Measurements from ENCODE around the gene EML6. TPM values are rescaled to one million over a fixed set of nuclear protein-coding genes. Genes with fewer than 3 reads are reported as not detected.
A peak's percentile ranks its signal among the peaks of the same experiment; 100 is the strongest.

The EML6 gene
- total RNA-seq, 1 donor from 2014 or later: 0.39 TPM

GRCh38 chr2:54940723-54941122, 217.3 kb downstream of the EML6 start:
- H3K36me3 Mint-ChIP-seq: no peaks in the 10 kb centered on the region
- H3K4me3 Mint-ChIP-seq: no peak overlapping the region
- Histone ChIP-seq H3K4me2 (no peak overlapping the region), H4K20me1 (ENCODE audit: low read depth) (no peaks in the 10 kb centered on the region), H3F3A (ENCODE audit: low read depth) (no peaks in the 10 kb centered on the region), H3K27ac (no peak overlapping the region), H3K27me3 (no peaks in the 10 kb centered on the region), H2AFZ (replicated peaks) (no peak overlapping the region), H3K9ac (no peak overlapping the region), H3K4me1 (peaks cover 12% of the 10 kb centered on the region), H3K79me2 (ENCODE audit: low read depth) (no peaks in the 10 kb centered on the region), H3K36me3 (no peaks in the 10 kb centered on the region), H3K4me3 (no peak overlapping the region), H3K9me3 (ENCODE audit: low read depth) (no peaks in the 10 kb centered on the region)
- peaks cover 2% of the 10 kb centered on the region for H3K27me3 Mint-ChIP-seq (ENCODE audit: insufficient read depth, low read depth)
- peaks cover 7% of the 10 kb centered on the region for H3K4me1 Mint-ChIP-seq
- H3K27ac Mint-ChIP-seq: no peak overlapping the region
- peaks cover 3% of the 10 kb centered on the region for H3K9me3 Mint-ChIP-seq
- no peak for DNase-seq (ENCODE audit: low spot score)
- no peak for TF ChIP-seq EZH2 (IDR thresholded peaks at IDR 0.05)
- TF ChIP-seq CTCF (IDR thresholded peaks at IDR 0.05): no peak
- no peak for TF ChIP-seq EZH2phosphoT487 (IDR thresholded peaks at IDR 0.05)

GRCh38 chr2:54941248-54941984, 218.0 kb downstream of the EML6 start:
- Histone ChIP-seq H3K27me3 (no peaks in the 10 kb centered on the region), H3K36me3 (no peaks in the 10 kb centered on the region), H3K4me2 (peak overlapping the region; percentile 7), H3K27ac (no peak overlapping the region), H3K9me3 (ENCODE audit: low read depth) (no peaks in the 10 kb centered on the region), H3K4me3 (no peak overlapping the region), H3K4me1 (peaks cover 18% of the 10 kb centered on the region), H3K9ac (no peak overlapping the region), H3F3A (ENCODE audit: low read depth) (no peaks in the 10 kb centered on the region), H2AFZ (replicated peaks) (no peak overlapping the region), H4K20me1 (ENCODE audit: low read depth) (no peaks in the 10 kb centered on the region), H3K79me2 (ENCODE audit: low read depth) (no peaks in the 10 kb centered on the region)
- peaks cover 5% of the 10 kb centered on the region for H3K9me3 Mint-ChIP-seq
- H3K4me3 Mint-ChIP-seq: no peak overlapping the region
- H3K27me3 Mint-ChIP-seq (ENCODE audit: insufficient read depth, low read depth): peaks cover 2% of the 10 kb centered on the region
- peak; percentile 34 for DNase-seq (ENCODE audit: low spot score)
- H3K27ac Mint-ChIP-seq: no peak overlapping the region
- TF ChIP-seq EZH2 (IDR thresholded peaks at IDR 0.05) (no peak), EZH2phosphoT487 (IDR thresholded peaks at IDR 0.05) (no peak), CTCF (IDR thresholded peaks at IDR 0.05) (no peak)
- H3K4me1 Mint-ChIP-seq: peaks cover 12% of the 10 kb centered on the region
- no peaks in the 10 kb centered on the region for H3K36me3 Mint-ChIP-seq

GRCh38 chr2:54942373-54942772, 218.9 kb downstream of the EML6 start:
- H3K36me3 ChIP-seq: no peaks in the 10 kb centered on the region
- Mint-ChIP-seq H3K27ac (no peak overlapping the region), H3K27me3 (ENCODE audit: insufficient read depth, low read depth) (no peaks in the 10 kb centered on the region), H3K4me3 (no peak overlapping the region), H3K4me1 (peaks cover 18% of the 10 kb centered on the region), H3K36me3 (no peaks in the 10 kb centered on the region), H3K9me3 (peaks cover 5% of the 10 kb centered on the region)
- no peak overlapping the region for H3K27ac ChIP-seq
- H4K20me1 ChIP-seq (ENCODE audit: low read depth): no peaks in the 10 kb centered on the region
- no peaks in the 10 kb centered on the region for H3K79me2 ChIP-seq (ENCODE audit: low read depth)
- H3K4me3 ChIP-seq: no peak overlapping the region
- no peaks in the 10 kb centered on the region for H3K9me3 ChIP-seq (ENCODE audit: low read depth)
- H3K27me3 ChIP-seq: no peaks in the 10 kb centered on the region
- no peak for DNase-seq (ENCODE audit: low spot score)
- no peaks in the 10 kb centered on the region for H3F3A ChIP-seq (ENCODE audit: low read depth)
- H2AFZ ChIP-seq (replicated peaks): no peak overlapping the region
- H3K4me2 ChIP-seq: no peak overlapping the region
- H3K9ac ChIP-seq: no peak overlapping the region
- no peak for TF ChIP-seq EZH2 (IDR thresholded peaks at IDR 0.05)
- no peak for TF ChIP-seq CTCF (IDR thresholded peaks at IDR 0.05)
- no peak for TF ChIP-seq EZH2phosphoT487 (IDR thresholded peaks at IDR 0.05)
- H3K4me1 ChIP-seq: peaks cover 28% of the 10 kb centered on the region
